Breast epithelium (tissue), 4 donors: ENCODE data around the gene PRR14L. TPM values are rescaled to one million over a fixed set of nuclear protein-coding genes. Genes with fewer than 3 reads are reported as not detected.

Experiments
- DNase-seq, 2 donors: peaks; one replicate each; pipeline ENCODE4 v3.0.0-alpha.2; 2019; ENCODE audit warnings: low spot score in 2 of 2
- H3K27ac ChIP-seq, 2 donors: fragments of 200-600 bp; sonication (generic) in 1 of 2; one replicate each; pipeline ENCODE4 v1.5.1; 2016 to 2019; ENCODE audit warnings: mild to moderate bottlenecking in 1 of 2
- H3K27me3 ChIP-seq, 2 donors: fragments of 200-600 bp; sonication (generic) in 1 of 2; one replicate each; pipeline versions ENCODE4 v1.5.1 to v1.6.0; 2017 to 2019; ENCODE audit warnings: control low read depth in 1 of 2, mild to moderate bottlenecking in 1 of 2
- H3K36me3 ChIP-seq: fragments of 200-600 bp; one replicate; pipeline ENCODE4 v1.5.1; 2019
- H3K4me1 ChIP-seq, 2 donors: fragments of 200-600 bp; sonication (generic); one replicate each; pipeline ENCODE4 v1.5.1; 2016 to 2019; ENCODE audit warnings: control low read depth in 1 of 2
- H3K4me3 ChIP-seq, 3 donors: fragments of 200-600 bp; sonication (generic); 1 replicate in 2 of 3; 2 replicates in 1 of 3; pipeline ENCODE4 v1.5.1; 2016 to 2019; ENCODE audit warnings: mild to moderate bottlenecking in 3 of 3, moderate library complexity in 2 of 3
- H3K9me3 ChIP-seq, 2 donors: fragments of 200-600 bp; sonication (generic) in 1 of 2; one replicate each; pipeline ENCODE4 v1.5.1; 2016 to 2019; ENCODE audit warnings: control low read depth in 1 of 2
- POLR2A ChIP-seq: fragments of 450-650 bp; IDR thresholded peaks from one replicate; pipeline ENCODE4 v1.6.1; 2016; ENCODE audit warnings: antibody characterized with exemption, mild to moderate bottlenecking, moderate library complexity
- POLR2AphosphoS5 ChIP-seq, 3 donors: sonication (generic); formaldehyde crosslinking; IDR thresholded peaks; one replicate each; pipeline ENCODE4 v1.6.1; 2017; ENCODE audit warnings: antibody characterized with exemption in 3 of 3
- intact Hi-C: fragments of 100-400 bp; cut with DNase I; formaldehyde crosslinking; loops from one replicate; pipeline ENCODE4 v1.15.1; 2023; ENCODE audit warnings: low total_unique reads
- total RNA-seq, 3 donors: library from RNA; depleted of rRNA; stranded (reverse); fragments of >200 nt; gene quantifications; one replicate each; pipeline ENCODE4 v1.1.0, GENCODE V29; 2016
- TF ChIP-seq, protein P1 (sequence below), 3 donors: fragments of 450-650 bp; IDR thresholded peaks; one replicate each; pipeline ENCODE4 v1.5.1; 2016 to 2017; ENCODE audit warnings: antibody characterized with exemption in 3 of 3, mild to moderate bottlenecking in 3 of 3, moderate library complexity in 3 of 3

PRR14L gene
- total RNA-seq, 3 donors from 2014 or later: 24.9 to 31.3 (median 27.5) TPM

DNA sequence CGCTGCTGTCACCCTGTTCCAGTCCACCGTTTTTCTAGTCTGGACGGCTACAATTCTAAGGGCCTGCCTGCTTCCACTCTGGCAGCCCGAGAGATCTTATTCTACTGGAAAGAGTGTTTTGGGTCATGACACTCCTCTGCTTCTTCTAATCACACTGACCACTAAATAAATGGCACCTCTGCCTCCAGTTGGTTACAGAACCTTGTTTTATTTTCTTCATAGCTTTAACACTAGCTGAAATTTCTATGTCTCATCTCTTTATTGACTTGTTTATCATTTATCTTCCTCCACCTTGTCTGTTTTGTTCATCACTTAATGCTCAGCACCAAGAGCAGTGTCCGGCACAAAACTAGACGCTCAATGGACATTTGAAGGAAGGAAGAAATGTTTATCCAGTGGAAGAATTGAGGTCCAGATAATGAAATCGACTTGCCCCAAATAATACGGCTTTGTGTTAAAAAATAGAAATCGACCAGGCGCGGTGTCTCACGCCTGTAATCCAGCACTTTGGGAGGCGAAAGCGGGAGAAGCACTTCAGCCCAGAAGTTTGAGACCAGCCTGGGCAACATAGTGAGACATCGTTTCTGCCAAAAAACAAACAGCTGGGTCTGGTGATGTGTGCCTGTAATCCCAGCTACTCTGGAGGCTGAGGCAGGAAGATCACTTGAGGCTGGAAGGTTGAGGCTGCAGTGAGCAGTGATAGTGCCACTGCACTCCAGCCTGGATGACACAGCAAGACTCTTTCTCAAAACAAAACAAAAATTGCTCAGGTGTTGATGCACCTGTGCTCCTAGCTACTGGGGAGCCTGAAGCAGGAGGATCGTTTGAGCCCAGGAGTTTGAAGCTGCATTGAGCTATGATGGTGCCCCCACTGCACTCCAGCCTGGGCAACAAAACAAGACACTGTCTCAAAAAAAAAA, 693 bp upstream of the PRR14L start:
- intact Hi-C loops: no loop called here
- Histone ChIP-seq H3K36me3 (no peaks in the 10 kb centered on the region), H3K27ac (peak overlapping the region; percentile 91 to 92), H3K27me3 (no peaks in the 10 kb centered on the region), H3K9me3 (no peaks in the 10 kb centered on the region), H3K4me1 (peaks cover 0 to 12% of the 10 kb centered on the region in 2 donors), H3K4me3 (peak overlapping the region; percentile 88 to 100 (median 93))
- TF ChIP-seq POLR2AphosphoS5 (IDR thresholded peaks at IDR 0.05) (no peak), POLR2A (no peak)
- TF ChIP-seq, protein P1, sequence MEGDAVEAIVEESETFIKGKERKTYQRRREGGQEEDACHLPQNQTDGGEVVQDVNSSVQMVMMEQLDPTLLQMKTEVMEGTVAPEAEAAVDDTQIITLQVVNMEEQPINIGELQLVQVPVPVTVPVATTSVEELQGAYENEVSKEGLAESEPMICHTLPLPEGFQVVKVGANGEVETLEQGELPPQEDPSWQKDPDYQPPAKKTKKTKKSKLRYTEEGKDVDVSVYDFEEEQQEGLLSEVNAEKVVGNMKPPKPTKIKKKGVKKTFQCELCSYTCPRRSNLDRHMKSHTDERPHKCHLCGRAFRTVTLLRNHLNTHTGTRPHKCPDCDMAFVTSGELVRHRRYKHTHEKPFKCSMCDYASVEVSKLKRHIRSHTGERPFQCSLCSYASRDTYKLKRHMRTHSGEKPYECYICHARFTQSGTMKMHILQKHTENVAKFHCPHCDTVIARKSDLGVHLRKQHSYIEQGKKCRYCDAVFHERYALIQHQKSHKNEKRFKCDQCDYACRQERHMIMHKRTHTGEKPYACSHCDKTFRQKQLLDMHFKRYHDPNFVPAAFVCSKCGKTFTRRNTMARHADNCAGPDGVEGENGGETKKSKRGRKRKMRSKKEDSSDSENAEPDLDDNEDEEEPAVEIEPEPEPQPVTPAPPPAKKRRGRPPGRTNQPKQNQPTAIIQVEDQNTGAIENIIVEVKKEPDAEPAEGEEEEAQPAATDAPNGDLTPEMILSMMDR (IDR thresholded peaks at IDR 0.05): no peak
- DNase-seq: no peak

DNA sequence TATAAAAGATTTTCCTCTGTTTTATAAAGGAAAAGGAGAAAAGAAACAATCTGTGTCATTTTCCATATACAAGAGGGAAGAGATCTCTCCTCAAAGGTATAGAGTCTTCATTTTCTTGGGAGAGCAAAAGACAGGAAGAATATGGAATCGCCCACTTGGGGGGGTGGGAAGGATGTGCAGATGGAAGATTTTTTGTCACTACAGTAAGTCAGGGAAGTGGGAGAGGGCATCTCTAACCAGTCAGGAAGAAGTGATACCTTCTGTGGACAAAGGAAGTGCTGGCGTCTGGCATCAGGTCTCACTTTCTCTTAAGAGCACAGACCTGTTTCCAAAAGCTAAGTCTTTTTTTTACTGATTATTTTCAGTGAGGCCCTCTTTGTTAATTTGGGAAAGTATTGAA, 1.4 kb downstream of the PRR14L start:
- no peak for DNase-seq
- H3K36me3 ChIP-seq: no peaks in the 10 kb centered on the region
- H3K4me1 ChIP-seq: peaks cover 0 to 4% of the 10 kb centered on the region in 2 donors
- H3K4me3 ChIP-seq: peak overlapping the region; percentile 88 to 100 (median 93)
- no peaks in the 10 kb centered on the region for H3K9me3 ChIP-seq
- H3K27ac ChIP-seq: no peak overlapping the region
- TF ChIP-seq POLR2A (no peak), POLR2AphosphoS5 (IDR thresholded peaks at IDR 0.05) (no peak)
- TF ChIP-seq, protein P1 (IDR thresholded peaks at IDR 0.05): no peak
- H3K27me3 ChIP-seq: no peaks in the 10 kb centered on the region
- intact Hi-C loops: no loop called here

DNA sequence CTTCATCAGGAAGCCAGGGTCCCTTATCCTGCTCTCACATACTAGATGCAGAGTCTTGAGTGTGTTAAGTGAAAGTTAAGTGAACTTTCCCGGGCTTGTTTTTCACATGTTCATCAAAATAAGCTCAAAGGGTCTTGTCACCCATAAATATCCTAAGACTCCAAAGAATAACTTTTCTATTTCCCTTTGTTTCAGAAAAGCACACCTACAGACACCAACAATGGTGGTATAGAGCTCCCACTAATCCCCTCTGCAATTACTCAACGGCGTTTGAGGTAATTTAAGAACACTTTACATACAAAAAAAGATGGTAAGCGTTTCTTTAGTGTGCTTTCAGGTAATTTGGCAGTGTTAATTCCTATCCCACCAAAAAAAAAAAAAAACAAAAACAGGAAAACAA, 2.5 kb downstream of the PRR14L start:
- Histone ChIP-seq H3K27ac (no peak overlapping the region), H3K9me3 (no peaks in the 10 kb centered on the region), H3K4me1 (no peaks in the 10 kb centered on the region), H3K27me3 (no peaks in the 10 kb centered on the region), H3K36me3 (no peaks in the 10 kb centered on the region), H3K4me3 (no peak overlapping the region)
- no peak for DNase-seq
- TF ChIP-seq POLR2A: no peak
- no peak for TF ChIP-seq POLR2AphosphoS5 (IDR thresholded peaks at IDR 0.05)
- TF ChIP-seq, protein P1 (IDR thresholded peaks at IDR 0.05): no peak
- intact Hi-C loops: no loop called here

DNA sequence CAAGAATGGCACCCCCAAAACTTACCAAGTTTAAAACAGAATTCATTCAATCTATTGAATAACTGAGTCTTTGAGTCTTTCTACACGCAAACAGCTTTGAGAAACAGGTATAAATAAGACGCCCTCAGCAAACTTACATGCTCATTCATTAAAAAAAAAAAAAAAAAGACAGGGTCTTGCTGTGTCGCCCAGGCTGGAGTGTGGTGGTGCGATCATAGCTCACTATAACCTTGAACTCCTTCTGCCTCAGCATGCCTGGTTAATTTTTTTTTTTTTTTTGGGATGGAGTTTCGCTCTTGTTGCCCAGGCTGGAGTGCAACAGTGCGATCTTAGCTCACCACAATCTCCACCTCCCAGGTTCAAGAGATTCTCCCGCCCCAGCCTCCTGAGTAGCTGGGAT, 6.1 kb downstream of the PRR14L start:
- no peak for DNase-seq
- no peaks in the 10 kb centered on the region for H3K36me3 ChIP-seq
- H3K4me3 ChIP-seq: no peak overlapping the region
- H3K27me3 ChIP-seq: no peaks in the 10 kb centered on the region
- no peak overlapping the region for H3K27ac ChIP-seq
- H3K4me1 ChIP-seq: no peaks in the 10 kb centered on the region
- H3K9me3 ChIP-seq: no peaks in the 10 kb centered on the region
- intact Hi-C loops: no loop called here
- no peak for TF ChIP-seq POLR2AphosphoS5 (IDR thresholded peaks at IDR 0.05)
- TF ChIP-seq POLR2A: no peak
- TF ChIP-seq, protein P1 (IDR thresholded peaks at IDR 0.05): no peak

DNA sequence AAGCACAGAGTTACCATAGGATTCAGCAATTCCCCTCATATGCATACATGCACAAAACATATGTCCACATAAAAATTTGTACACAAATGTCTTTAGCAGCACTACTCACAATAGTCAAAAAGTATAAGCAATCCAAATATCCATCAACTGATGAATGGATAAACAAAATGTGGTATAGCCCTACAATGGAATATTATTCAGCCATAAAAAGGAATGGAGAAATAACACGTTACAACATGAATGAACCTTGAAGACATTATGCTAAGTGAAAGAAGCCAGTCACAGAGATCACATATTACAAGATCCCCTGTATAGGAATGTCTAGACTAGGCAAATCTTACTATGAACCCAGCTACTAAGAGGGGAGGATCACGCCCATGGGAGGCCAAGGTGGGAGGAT, 7.2 kb downstream of the PRR14L start:
- TF ChIP-seq POLR2A: no peak
- TF ChIP-seq, protein P1 (IDR thresholded peaks at IDR 0.05): no peak
- TF ChIP-seq POLR2AphosphoS5 (IDR thresholded peaks at IDR 0.05): no peak
- H3K4me3 ChIP-seq: no peak overlapping the region
- H3K27me3 ChIP-seq: no peaks in the 10 kb centered on the region
- intact Hi-C loops: no loop called here
- H3K9me3 ChIP-seq: no peaks in the 10 kb centered on the region
- no peaks in the 10 kb centered on the region for H3K4me1 ChIP-seq
- DNase-seq: no peak
- H3K27ac ChIP-seq: no peak overlapping the region
- H3K36me3 ChIP-seq: no peaks in the 10 kb centered on the region
